ENCODE data around the gene SERPINB12.

The SERPINB12 gene

DNA sequence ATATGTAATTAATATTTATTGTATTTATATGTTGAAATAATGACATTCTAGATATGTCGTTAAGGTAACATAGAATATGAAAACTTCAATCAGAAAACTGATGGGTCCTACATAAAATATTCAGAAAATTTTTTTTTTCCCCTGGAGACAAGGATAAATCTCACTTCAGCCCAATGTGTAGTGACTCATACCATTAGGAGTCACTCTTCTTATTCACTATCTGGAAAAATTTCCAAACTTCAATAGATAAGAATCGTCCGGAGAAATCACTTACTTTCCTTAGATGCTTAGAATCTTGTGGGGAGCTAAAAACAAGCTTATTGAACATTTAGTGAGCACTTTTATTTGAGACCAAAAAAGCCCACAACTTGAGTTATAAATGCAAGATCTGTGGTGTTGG lies 49.6 kb downstream of the SERPINB12 start:
- in situ Hi-C loops (cut with MboI; ENCODE audit: low sequenced_read_pairs) = no loop called here

GRCh38 chr18:63592471-63592870 lies 50.3 kb downstream of the SERPINB12 start:
- in situ Hi-C loops (cut with MboI; ENCODE audit: low sequenced_read_pairs) = no loop called here

GRCh38 chr18:63596964-63597363 lies 54.8 kb downstream of the SERPINB12 start:
- in situ Hi-C loops (cut with MboI; ENCODE audit: low sequenced_read_pairs) = no loop called here

GRCh38 chr18:63603355-63603754 lies 61.2 kb downstream of the SERPINB12 start:
- in situ Hi-C loops (cut with MboI; ENCODE audit: low sequenced_read_pairs) = no loop called here

DNA sequence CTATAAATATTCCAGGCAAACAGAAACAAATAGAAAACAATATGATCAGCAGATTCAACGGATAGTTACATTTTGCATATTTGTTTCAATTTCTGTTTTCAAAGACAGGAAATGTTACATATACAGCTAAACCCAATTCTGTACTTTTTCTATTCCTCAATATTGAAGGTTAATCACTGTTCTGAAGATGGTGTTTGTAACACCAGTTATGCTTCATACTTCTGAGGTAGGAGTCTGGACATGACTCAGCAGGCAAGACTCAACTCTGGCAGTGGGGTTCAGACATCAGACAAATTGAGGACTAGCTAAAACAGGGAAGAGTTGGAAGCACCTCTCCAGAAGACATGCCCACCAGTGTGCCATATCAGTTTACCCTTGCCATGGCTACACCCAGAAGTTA lies 61.6 kb downstream of the SERPINB12 start:
- in situ Hi-C loops (cut with MboI; ENCODE audit: low sequenced_read_pairs) = no loop called here

- in situ Hi-C loops (cut with MboI; ENCODE audit: low sequenced_read_pairs) = no loop called here
Measured at GRCh38 chr18:63604791-63605567, 62.8 kb downstream of the SERPINB12 start.

GRCh38 chr18:63606526-63606925 lies 64.4 kb downstream of the SERPINB12 start:
- in situ Hi-C loops (cut with MboI; ENCODE audit: low sequenced_read_pairs) = no loop called here

GRCh38 chr18:63613420-63613819 lies 71.3 kb downstream of the SERPINB12 start:
- in situ Hi-C loops (cut with MboI; ENCODE audit: low sequenced_read_pairs) = no loop called here

DNA sequence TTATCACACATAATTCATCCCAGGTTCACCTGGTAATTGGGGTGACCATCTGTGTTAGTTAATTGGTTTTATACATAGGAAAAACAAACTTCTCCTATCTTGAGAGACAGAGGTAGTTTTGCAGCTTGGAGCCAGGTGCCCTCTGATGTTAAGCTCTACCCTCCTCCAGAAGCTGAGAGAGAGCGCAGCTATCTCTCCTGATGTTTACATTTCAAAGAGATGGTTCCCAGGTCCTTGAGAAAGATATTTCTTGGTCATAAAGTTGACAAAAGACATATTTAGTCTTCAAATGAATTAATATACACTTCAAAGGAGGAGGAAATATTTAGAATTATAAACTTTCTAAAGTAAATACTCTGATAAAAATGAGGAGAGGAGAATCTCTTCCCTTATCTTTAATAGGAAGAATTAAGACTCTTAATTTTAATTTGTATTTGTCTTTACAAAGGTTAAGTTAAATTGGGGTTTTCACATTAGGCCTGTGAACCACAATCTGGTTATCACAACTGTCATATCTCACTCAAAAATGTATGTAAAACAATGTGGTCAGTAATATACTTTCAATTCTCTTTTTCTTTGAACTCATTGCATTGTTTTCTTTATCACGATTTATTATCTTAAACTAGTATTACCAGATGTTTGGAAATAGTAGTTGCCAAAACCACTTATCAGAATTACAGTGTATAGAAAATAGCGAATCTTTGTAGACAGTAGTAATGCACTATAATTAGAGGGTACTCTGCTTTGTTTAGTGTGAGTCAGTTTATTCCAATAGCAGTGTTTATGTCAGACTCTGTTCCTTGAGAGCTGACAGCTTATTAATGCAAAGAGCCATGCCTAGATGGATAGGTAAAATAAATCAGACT lies 75.1 kb downstream of the SERPINB12 start:
- in situ Hi-C loops (cut with MboI; ENCODE audit: low sequenced_read_pairs) = no loop called here

- in situ Hi-C loops (cut with MboI; ENCODE audit: low sequenced_read_pairs) = no loop called here
Measured at GRCh38 chr18:63617915-63618234, 75.7 kb downstream of the SERPINB12 start.
